ENCODE results near the gene CNTF. TPM values are rescaled to one million over a fixed set of nuclear protein-coding genes. Genes with fewer than 3 reads are reported as not detected.

The CNTF gene
- total RNA-seq, 4 donors from 2014 or later, result 1.3 to 2.5 (median 1.9) TPM

GRCh38 chr11:58639103-58639502 lies 16.6 kb downstream of the CNTF start:
- intact Hi-C loops (cut with DNase I), result no loop called here
- TF ChIP-seq EP300 (IDR thresholded peaks at IDR 0.05) (no peak), POLR2A (IDR thresholded peaks at IDR 0.05; ENCODE audit: low read depth) (no peak), POLR2AphosphoS5 (IDR thresholded peaks at IDR 0.05) (no peak), CTCF (IDR thresholded peaks at IDR 0.05) (no peak)
- WGBS, result 91% methylated on average over 6 of the region's 6 CpGs

GRCh38 chr11:58639669-58640068 lies 17.2 kb downstream of the CNTF start:
- H3K27me3 ChIP-seq, result no peaks in the 10 kb centered on the region
- H3K9me3 ChIP-seq, result no peaks in the 10 kb centered on the region
- no peak for TF ChIP-seq POLR2A (IDR thresholded peaks at IDR 0.05; ENCODE audit: low read depth)
- no peak for TF ChIP-seq CTCF (IDR thresholded peaks at IDR 0.05)
- no peak for TF ChIP-seq EP300 (IDR thresholded peaks at IDR 0.05)
- TF ChIP-seq POLR2AphosphoS5 (IDR thresholded peaks at IDR 0.05), result no peak
- no peak overlapping the region for H3K27ac ChIP-seq (replicated peaks in 1 of 4)
- no peaks in the 10 kb centered on the region for H3K36me3 ChIP-seq
- no peak overlapping the region for H3K4me3 ChIP-seq
- intact Hi-C loops (cut with DNase I), result no loop called here
- 57% methylated on average over 2 of the region's 2 CpGs for WGBS
- H3K4me1 ChIP-seq, result peaks cover 9 to 15% (median 13%) of the 10 kb centered on the region in 4 donors
- no peak for DNase-seq (ENCODE audit: extremely low spot score)

More at GRCh38 chr11:58639103-58639502, 16.6 kb downstream of the CNTF start:
- no peak overlapping the region for H3K27ac ChIP-seq (replicated peaks in 1 of 4)
- no peak for DNase-seq (ENCODE audit: extremely low spot score)
- H3K4me3 ChIP-seq, result no peak overlapping the region
- peaks cover 9 to 15% (median 13%) of the 10 kb centered on the region in 4 donors for H3K4me1 ChIP-seq
- H3K36me3 ChIP-seq, result no peaks in the 10 kb centered on the region
- no peaks in the 10 kb centered on the region for H3K27me3 ChIP-seq
- H3K9me3 ChIP-seq, result no peaks in the 10 kb centered on the region

GRCh38 chr11:58640386-58641023 lies 18.0 kb downstream of the CNTF start:
- 13% methylated on average over 1 of the region's 1 CpG for WGBS
- intact Hi-C loops (cut with DNase I), result no loop called here
- no peak for DNase-seq (ENCODE audit: extremely low spot score)
- H3K9me3 ChIP-seq, result no peaks in the 10 kb centered on the region
- H3K27me3 ChIP-seq, result no peaks in the 10 kb centered on the region
- TF ChIP-seq EP300 (IDR thresholded peaks at IDR 0.05), result no peak
- no peak for TF ChIP-seq POLR2AphosphoS5 (IDR thresholded peaks at IDR 0.05)
- TF ChIP-seq CTCF (IDR thresholded peaks at IDR 0.05), result no peak
- TF ChIP-seq POLR2A (IDR thresholded peaks at IDR 0.05; ENCODE audit: low read depth), result no peak
- H3K4me1 ChIP-seq, result peaks cover 9 to 15% (median 13%) of the 10 kb centered on the region in 4 donors
- H3K4me3 ChIP-seq, result no peak overlapping the region
- no peak overlapping the region for H3K27ac ChIP-seq (replicated peaks in 1 of 4)
- H3K36me3 ChIP-seq, result no peaks in the 10 kb centered on the region

- no peaks in the 10 kb centered on the region for H3K36me3 ChIP-seq
- H3K27me3 ChIP-seq, result no peaks in the 10 kb centered on the region
- no peak for DNase-seq (ENCODE audit: extremely low spot score)
- 94% methylated on average over 3 of the region's 3 CpGs for WGBS
- H3K27ac ChIP-seq (replicated peaks in 1 of 4), result no peak overlapping the region
- no peaks in the 10 kb centered on the region for H3K9me3 ChIP-seq
- no peak overlapping the region for H3K4me3 ChIP-seq
- TF ChIP-seq POLR2AphosphoS5 (IDR thresholded peaks at IDR 0.05) (no peak), EP300 (IDR thresholded peaks at IDR 0.05) (no peak), POLR2A (IDR thresholded peaks at IDR 0.05; ENCODE audit: low read depth) (no peak)
- peaks cover 9 to 15% (median 13%) of the 10 kb centered on the region in 4 donors for H3K4me1 ChIP-seq
- intact Hi-C loops (cut with DNase I), result no loop called here
Measured at GRCh38 chr11:58641341-58641740, 18.9 kb downstream of the CNTF start.

- Histone ChIP-seq H3K36me3 (no peaks in the 10 kb centered on the region), H3K9me3 (no peaks in the 10 kb centered on the region), H3K4me1 (peaks cover 9 to 15% (median 13%) of the 10 kb centered on the region in 4 donors), H3K27me3 (no peaks in the 10 kb centered on the region), H3K4me3 (no peak overlapping the region), H3K27ac (replicated peaks in 1 of 4) (no peak overlapping the region)
- intact Hi-C loops (cut with DNase I), result no loop called here
- TF ChIP-seq EP300 (IDR thresholded peaks at IDR 0.05) (no peak), CTCF (IDR thresholded peaks at IDR 0.05) (no peak), POLR2A (IDR thresholded peaks at IDR 0.05; ENCODE audit: low read depth) (no peak), POLR2AphosphoS5 (IDR thresholded peaks at IDR 0.05) (no peak)
- 69% methylated on average over 7 of the region's 7 CpGs for WGBS
- DNase-seq (ENCODE audit: extremely low spot score), result no peak
Measured at GRCh38 chr11:58641803-58642581, 19.5 kb downstream of the CNTF start.
